Activated gamma-delta T cell treated with anti-CD3 and anti-CD28 coated beads, Interleukin-2, amount 50 U/mL, for 16 hours (primary cell): ENCODE measurements around the gene CMKLR1.

Experiments
- DNase-seq: peaks from one replicate; pipeline ENCODE4 v3.0.0-alpha.2; 2020; ENCODE audit warnings: low read depth

CMKLR1 gene

DNA sequence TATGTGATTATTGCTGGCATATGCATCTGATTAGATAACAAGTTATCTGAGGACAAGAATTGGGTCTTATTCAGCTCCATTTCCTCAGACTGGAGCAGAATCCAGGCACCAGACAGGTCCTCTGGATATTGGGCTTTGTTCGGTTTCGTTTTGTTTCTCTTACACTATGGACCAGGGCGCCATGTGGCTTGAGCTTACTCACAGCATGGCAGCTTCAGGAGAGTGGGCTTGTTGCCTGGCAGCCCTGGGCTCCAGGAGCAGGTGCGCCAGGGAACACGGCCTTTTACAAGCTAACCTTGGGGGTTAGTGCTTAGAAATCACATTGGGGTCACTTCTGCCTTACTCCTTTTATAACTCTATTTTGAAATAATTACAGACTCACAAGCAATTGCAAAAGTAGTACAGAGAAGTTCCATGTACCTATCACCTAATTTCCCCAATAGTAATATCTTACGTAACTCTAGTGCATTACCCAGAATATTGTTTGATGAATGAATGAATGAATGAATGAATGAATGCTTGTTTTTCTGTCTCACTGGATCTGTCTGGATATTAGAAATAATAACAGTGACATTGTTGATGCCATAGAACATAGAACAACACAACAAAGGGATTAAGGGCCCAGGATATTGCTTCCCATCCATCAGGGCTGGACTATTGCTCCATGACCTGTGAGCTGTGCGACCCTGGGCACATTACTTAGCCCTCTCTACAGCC, 39.0 kb downstream of the CMKLR1 start:
- DNase-seq: no peak

DNA sequence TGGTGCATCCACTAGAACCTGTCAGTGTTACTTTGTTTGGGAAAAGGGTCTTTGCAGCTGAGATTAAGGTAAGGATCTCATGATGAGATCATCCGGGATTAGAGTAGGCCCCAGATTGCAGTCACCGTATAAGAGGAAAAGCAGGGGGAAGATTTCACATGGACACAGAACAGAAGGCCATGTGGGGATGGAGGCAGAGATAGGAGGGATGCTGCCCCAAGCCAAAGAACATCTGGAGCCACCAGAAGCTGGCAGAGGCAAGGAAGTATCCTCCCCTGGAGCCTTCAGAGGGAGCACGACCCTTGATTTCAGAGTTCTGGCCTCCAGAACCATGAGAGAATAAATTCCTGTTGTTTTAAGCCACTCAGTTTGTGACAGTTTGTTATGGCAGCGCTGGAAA, 39.6 kb downstream of the CMKLR1 start:
- DNase-seq: no peak

GRCh38 chr12:108298761-108299275, 40.3 kb downstream of the CMKLR1 start:
- DNase-seq: no peak

DNA sequence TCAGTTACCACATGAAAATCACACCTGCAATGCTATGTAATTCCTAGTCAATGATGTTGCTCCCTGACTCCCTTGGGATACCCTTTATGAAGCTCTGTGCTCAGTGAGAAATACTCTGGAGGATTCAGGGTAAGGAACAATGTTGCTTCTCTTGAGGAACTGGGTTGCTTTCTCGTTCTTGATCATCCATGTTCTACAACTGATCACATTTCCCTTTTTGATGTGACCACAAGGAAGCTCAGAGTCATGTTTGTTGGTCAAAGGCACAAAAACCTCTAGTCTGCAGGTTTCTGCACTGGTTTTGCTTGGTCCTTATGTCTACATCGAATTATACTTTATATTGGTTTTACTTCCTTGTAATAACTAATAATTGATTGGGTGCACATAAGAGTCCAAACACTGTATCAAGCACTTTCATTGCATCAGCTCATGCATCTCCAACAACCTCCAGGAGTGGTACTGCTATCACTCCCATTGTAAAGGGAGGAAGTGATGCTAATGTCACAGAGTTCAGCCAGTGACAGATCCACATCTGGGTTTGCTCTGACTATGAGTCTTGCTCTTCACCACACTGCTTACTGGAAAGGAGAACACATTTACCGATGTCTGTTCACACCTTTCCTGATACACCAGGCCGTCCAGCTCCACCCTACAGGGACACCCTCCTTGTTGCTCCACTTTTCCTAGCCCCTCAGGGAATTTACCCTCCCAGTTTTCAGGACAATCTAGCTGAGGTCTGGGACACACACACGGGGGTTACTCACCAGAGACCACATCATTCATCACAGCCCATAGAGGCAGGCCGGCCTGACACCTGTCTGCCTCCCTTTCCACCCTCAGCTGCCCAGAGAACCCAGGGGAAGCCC, 41.0 kb downstream of the CMKLR1 start:
- DNase-seq: no peak

GRCh38 chr12:108297424-108297823, 41.7 kb downstream of the CMKLR1 start:
- no peak for DNase-seq

GRCh38 chr12:108296945-108297344, 42.2 kb downstream of the CMKLR1 start:
- DNase-seq: no peak

- DNase-seq: no peak
These were observed 43.5 kb downstream of the CMKLR1 start for GRCh38 chr12:108295641-108296040.

- no peak for DNase-seq
These were observed 49.6 kb downstream of the CMKLR1 start for GRCh38 chr12:108289350-108290161.

DNA sequence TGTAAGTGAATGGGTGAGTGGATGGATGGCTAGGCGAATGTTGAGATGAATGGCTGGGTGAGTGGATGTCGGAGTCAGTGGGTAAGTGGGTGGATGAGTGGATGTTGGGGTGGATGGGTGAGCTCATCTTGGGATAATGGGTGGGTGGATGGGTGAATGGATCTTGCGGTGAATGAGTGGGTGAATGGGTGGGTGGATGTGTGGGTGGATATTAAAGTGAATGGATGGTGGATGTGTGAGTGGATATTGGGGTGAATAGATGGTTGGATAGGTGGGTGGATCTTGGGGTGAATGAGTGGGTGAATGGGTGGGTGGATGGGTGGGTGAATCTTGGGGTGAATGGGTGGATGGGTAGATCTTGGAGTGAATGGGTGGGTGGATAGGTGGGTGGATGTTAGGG, 51.9 kb downstream of the CMKLR1 start:
- DNase-seq: no peak

- no peak for DNase-seq
These were observed 54.1 kb downstream of the CMKLR1 start for GRCh38 chr12:108285016-108285415.

GRCh38 chr12:108284163-108284562, 54.9 kb downstream of the CMKLR1 start:
- DNase-seq: no peak

DNA sequence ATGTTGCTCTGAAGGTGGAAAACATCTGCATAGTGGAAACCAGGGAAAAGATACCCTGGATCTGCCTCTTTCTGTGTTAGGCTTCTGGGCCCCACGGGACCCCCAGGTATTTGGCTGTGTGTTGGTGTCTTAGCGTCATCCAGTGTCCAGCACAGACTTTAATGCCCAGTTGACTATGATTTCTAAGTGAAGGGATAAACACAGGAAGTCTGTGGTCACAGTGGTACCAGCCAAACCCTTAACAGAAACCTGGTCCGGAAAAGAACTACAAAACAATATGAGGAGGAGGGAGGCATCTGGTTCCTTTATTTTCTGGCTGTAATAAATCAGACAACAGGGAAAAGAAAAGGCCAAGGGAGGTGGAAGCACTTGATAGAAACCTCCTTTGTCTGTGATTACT, 56.4 kb downstream of the CMKLR1 start:
- no peak for DNase-seq

- no peak for DNase-seq
These were observed 57.0 kb downstream of the CMKLR1 start for GRCh38 chr12:108282160-108282559.

DNA sequence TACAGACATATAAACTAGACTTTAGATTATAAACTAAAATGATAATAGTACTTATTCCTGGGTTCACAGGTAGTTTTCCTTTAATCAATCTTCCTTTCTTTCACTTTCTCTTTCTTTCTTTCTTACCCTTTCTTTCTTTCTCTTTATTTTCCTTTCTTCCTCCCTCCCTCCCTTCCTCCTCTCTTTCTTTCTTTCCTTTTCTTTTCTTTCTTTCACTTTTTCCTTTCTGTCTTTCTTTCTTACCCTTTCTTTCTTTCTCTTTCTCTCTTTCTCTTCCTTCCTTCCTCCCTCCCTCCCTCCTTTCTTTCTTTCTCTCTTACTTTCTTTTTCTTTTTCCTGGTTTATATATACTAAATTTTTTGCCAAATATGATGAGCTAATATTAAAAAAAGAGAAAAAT, 61.5 kb downstream of the CMKLR1 start:
- DNase-seq: no peak

DNA sequence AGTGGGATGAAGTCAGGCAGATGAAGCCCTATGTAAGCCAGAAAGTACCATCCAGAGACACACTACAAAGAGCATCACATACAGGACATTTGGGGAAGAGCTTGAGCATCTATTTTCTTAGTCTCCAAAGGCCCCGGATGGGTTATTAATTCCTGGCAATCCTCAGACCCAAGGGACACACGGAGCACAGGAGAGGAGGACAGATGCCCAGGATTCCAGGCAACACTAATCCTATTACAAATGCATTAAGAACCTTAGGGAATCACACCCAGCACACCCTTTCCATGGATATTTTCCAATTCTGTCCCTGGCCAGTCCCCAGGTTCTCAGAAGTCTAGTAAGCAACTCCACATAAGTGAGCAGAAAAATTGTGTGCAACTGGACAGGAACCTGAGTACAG, 65.9 kb downstream of the CMKLR1 start:
- DNase-seq: no peak

DNA sequence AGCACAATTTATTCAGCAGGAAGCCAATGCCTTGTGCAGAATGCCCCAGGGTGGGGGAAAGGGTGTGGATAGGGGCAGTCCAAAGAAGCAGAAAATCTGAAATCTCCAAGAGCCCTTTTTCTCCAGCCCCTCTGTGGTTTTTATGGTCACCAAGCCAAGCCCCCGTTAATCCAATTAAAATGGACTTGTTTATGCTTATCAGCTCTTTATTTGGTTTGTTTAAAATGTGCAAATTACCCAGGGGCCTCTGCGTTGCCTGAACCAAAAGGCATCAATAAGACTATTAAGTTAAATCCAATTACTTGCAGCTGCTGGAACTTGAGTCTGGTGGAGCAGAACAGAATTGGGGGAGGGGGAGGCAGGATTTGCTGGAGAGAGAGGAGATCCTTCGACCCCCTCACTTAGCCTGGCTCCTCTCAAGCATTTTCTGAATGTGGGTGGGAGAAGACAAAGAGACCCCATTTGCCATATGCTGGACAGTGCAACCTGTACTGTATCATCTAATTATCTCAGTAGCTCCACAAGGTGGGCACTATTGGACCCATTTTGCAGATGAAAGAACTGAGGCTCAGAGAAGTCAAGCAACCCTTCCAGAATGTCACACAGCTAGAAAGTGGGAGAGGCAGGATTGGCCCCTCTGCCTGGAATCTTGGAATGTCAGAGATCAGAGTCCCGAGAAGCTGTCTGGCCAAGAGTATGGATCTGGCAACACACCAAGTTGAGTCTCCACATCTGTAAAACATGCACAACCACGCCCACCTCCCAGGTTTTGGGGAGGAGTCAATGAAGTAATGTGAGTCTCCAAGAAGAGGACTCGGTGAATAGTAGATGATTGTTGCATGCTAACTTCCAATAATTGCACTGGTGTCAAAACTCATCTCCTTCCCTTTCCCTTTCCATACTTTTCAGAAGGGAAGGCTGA, 66.9 kb downstream of the CMKLR1 start:
- no peak for DNase-seq

DNA sequence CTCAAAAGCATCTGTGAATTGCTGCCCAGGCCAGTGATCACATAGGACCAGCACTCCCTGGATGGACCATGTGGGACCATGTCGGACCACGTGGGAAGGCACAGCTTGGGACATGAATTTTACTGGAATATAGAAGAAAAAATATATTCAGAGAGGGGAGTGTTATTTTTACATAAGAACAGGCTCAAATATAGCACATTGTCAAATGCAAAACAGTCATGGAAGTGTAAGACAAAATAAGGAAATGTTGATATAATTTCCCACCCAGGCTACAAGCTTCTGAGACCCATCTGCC, 68.3 kb downstream of the CMKLR1 start:
- no peak for DNase-seq

DNA sequence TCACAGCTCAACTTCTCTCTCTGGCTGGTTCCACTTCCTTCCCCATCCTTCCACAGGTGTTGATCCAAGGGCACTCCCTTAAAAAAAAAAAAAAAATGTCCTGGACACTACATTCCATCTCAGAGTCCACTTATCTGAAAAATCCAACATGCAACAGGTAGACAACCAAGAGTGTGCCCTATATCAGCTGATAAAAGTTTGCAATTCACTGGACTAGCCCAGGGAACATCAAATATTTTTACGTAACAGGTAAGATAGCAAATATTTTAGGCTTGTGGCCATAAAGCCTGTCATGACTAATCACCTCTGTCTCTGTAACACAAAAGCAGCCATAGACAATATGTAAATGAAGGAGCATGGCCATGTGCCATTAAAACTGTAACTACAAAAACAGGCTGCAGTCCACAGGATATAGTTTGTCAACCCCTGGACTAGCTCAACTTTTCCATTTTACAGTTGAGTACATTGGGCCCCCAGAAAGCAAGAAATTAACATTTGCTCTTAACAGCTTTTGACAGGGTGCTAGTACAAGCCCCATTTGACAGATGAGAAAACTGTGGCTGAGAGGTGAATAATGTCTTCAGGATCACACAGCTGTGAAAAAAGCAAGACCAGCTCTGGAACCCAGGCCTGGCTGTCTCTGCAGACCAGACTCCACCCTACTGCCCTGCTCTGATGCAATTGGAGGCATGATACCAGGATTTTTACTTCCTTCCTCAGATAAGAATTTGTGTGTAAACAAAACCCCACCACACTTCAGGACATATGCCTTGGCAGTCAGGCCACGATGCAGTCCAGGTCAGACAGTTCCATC, 68.9 kb downstream of the CMKLR1 start:
- no peak for DNase-seq

DNA sequence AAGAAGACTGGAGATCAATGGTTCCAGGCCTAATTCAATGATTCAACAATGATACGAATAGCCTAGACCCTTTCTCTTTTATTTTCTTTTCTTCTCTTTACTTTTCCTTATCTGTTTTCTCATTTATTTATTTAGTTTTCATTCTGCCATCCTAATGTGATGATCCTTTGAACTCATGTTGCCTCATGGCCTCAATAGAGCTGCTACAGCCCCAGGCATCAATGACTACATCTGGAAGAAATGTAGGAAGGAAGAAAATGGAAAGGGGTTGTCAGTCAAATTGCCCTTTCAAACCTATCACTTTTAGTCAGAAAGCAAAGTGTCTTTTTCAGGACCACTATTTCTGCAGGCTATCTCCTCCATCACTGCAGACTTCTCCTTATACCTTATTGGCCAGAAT, 69.9 kb downstream of the CMKLR1 start:
- no peak for DNase-seq

- DNase-seq: no peak
These were observed 70.7 kb downstream of the CMKLR1 start for GRCh38 chr12:108268397-108268796.

- no peak for DNase-seq
These were observed 71.7 kb downstream of the CMKLR1 start for GRCh38 chr12:108267450-108267849.
